ENCODE results near the gene CNBP.
"Not testable (repeated sequence)": the region's sequence is repeated elsewhere in the genome, so short reads cannot be mapped to it uniquely, and the experiment has no call there.

Gene CNBP

GRCh38 chr3:129195731-129196256, 12.1 kb upstream of the CNBP start:
- Histone ChIP-seq H2AFZ (ENCODE audit: low read depth) (peak overlapping the region; percentile 60), H3K4me2 (peak overlapping the region; percentile 47), H3K4me3 (IDR thresholded peaks at IDR 0.05; ENCODE audit: insufficient read depth, low read depth, low read length) (no peak overlapping the region), H4K20me1 (ENCODE audit: insufficient read depth) (no peaks in the 10 kb centered on the region), H3K4me1 (ENCODE audit: low read depth, poor library complexity, severe bottlenecking) (peaks cover 31% of the 10 kb centered on the region), H3K27me3 (ENCODE audit: insufficient read depth, low read depth) (no peaks in the 10 kb centered on the region), H3K79me2 (ENCODE audit: insufficient read depth, low read depth) (no peaks in the 10 kb centered on the region), H3K9ac (peak overlapping the region; percentile 28; the same call in 1 of the 2 replicates), H3K36me3 (ENCODE audit: insufficient read depth) (no peaks in the 10 kb centered on the region), H3K27ac (peak overlapping the region; percentile 73)
- no peak for TF ChIP-seq CTCF (conservative IDR thresholded peaks at IDR 0.05; ENCODE audit: low read depth, low read length)

- not testable (repeated sequence) for H4K20me1 ChIP-seq (ENCODE audit: insufficient read depth); H3K4me3 ChIP-seq (IDR thresholded peaks at IDR 0.05; ENCODE audit: insufficient read depth, low read depth, low read length); H3K79me2 ChIP-seq (ENCODE audit: insufficient read depth, low read depth); H3K27me3 ChIP-seq (ENCODE audit: insufficient read depth, low read depth); H3K9ac ChIP-seq; H3K36me3 ChIP-seq (ENCODE audit: insufficient read depth); H2AFZ ChIP-seq (ENCODE audit: low read depth)
- H3K27ac ChIP-seq, result peak overlapping the region; percentile 73; the same call in 1 of the 2 replicates
- peaks cover 54% of the 10 kb centered on the region for H3K4me1 ChIP-seq (ENCODE audit: low read depth, poor library complexity, severe bottlenecking)
- H3K4me2 ChIP-seq, result peak overlapping the region; percentile 52; the same call in 1 of the 2 replicates
These were observed 6.1 kb upstream of the CNBP start for GRCh38 chr3:129189793-129190192.

GRCh38 chr3:129187857-129188256, 4.2 kb upstream of the CNBP start:
- Histone ChIP-seq H2AFZ (ENCODE audit: low read depth) (peak overlapping the region; percentile 20; the same call in 1 of the 2 replicates), H3K27me3 (ENCODE audit: insufficient read depth, low read depth) (no peaks in the 10 kb centered on the region), H3K36me3 (ENCODE audit: insufficient read depth) (no peaks in the 10 kb centered on the region), H3K4me1 (ENCODE audit: low read depth, poor library complexity, severe bottlenecking) (peaks cover 58% of the 10 kb centered on the region), H3K4me2 (peak overlapping the region; percentile 52), H3K9ac (peak overlapping the region; percentile 2; the same call in 1 of the 2 replicates), H3K4me3 (IDR thresholded peaks at IDR 0.05; ENCODE audit: insufficient read depth, low read depth, low read length) (no peak overlapping the region), H3K27ac (peak overlapping the region; percentile 73), H4K20me1 (ENCODE audit: insufficient read depth) (no peaks in the 10 kb centered on the region), H3K79me2 (ENCODE audit: insufficient read depth, low read depth) (peaks cover 28% of the 10 kb centered on the region)
- TF ChIP-seq CTCF (conservative IDR thresholded peaks at IDR 0.05; ENCODE audit: low read depth, low read length), result no peak

- no peak overlapping the region for H3K9ac ChIP-seq
- H3K79me2 ChIP-seq (ENCODE audit: insufficient read depth, low read depth), result peaks cover 48% of the 10 kb centered on the region
These were observed 2.1 kb upstream of the CNBP start for GRCh38 chr3:129185783-129186182.

DNA sequence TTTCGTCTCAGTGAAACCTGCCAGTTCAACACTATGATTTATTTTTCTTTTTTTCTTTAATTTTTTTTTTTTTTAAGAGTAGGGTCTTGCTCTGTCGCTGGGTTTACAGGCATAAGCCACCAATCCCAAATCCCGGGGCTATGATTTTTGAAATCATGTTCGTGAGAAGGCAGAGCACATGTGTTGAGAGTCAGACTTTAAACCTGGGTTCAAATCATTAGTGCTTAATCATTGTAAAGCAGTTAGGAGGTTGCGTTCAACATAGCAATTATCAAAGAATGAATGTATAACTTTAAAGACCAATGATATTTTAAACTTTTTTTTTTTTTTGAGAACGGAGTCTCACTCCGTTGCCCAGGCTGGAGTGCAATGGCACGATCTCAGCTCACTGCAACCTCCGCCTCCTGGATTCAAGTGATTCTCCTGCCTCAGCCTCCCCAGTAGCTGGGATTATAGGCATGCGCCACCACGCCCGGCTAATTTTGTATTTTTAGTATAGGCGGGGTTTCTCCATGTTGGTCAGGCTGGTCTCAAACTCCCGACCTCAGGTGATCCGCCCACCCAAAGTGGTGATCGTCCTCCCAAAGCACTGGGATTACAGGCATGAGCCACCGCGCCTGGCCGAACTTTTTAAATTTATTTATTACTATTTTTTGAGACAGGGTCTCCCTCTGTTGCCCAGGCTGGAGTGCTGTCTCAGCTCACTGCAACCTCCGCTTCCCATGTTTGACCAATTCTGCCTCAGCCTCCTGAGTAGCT, 1.3 kb upstream of the CNBP start:
- not testable (repeated sequence) for H2AFZ ChIP-seq (ENCODE audit: low read depth); H3K27me3 ChIP-seq (ENCODE audit: insufficient read depth, low read depth); H3K36me3 ChIP-seq (ENCODE audit: insufficient read depth)
- Histone ChIP-seq H3K9ac (peak overlapping the region; percentile 100), H3K79me2 (ENCODE audit: insufficient read depth, low read depth) (peaks cover 57% of the 10 kb centered on the region), H4K20me1 (ENCODE audit: insufficient read depth) (peaks cover 21% of the 10 kb centered on the region), H3K27ac (peak overlapping the region; percentile 97; the same call in 1 of the 2 replicates), H3K4me3 (IDR thresholded peaks at IDR 0.05; ENCODE audit: insufficient read depth, low read depth, low read length) (peak overlapping the region; percentile 26), H3K4me1 (ENCODE audit: low read depth, poor library complexity, severe bottlenecking) (peaks cover 74% of the 10 kb centered on the region), H3K4me2 (peak overlapping the region; percentile 88)

More at GRCh38 chr3:129185783-129186182, 2.1 kb upstream of the CNBP start:
- H3K4me3 ChIP-seq (IDR thresholded peaks at IDR 0.05; ENCODE audit: insufficient read depth, low read depth, low read length), result no peak overlapping the region
- no peaks in the 10 kb centered on the region for H3K36me3 ChIP-seq (ENCODE audit: insufficient read depth)
- H3K27me3 ChIP-seq (ENCODE audit: insufficient read depth, low read depth), result no peaks in the 10 kb centered on the region
- H3K4me2 ChIP-seq, result no peak overlapping the region
- H4K20me1 ChIP-seq (ENCODE audit: insufficient read depth), result peaks cover 13% of the 10 kb centered on the region
- no peak overlapping the region for H3K27ac ChIP-seq
- peaks cover 71% of the 10 kb centered on the region for H3K4me1 ChIP-seq (ENCODE audit: low read depth, poor library complexity, severe bottlenecking)
- no peak for TF ChIP-seq CTCF (conservative IDR thresholded peaks at IDR 0.05; ENCODE audit: low read depth, low read length)
- no peak overlapping the region for H2AFZ ChIP-seq (ENCODE audit: low read depth)

Measured in KMS-11 (cell line).